H7 (cell line): ENCODE results near the gene CD247. TPM values are rescaled to one million over a fixed set of nuclear protein-coding genes. Genes with fewer than 3 reads are reported as not detected.

Experiments
- DNase-seq: peaks from one replicate; pipeline ENCODE4 v3.0.0; 2012
- H3K27me3 ChIP-seq: 2 replicates; pipeline ENCODE4 v1.6.0; 2011; ENCODE audit warnings: mild to moderate bottlenecking, low read length; ENCODE audit not compliant: control insufficient read depth, insufficient read depth
- H3K36me3 ChIP-seq: replicated peaks from 2 replicates; pipeline ENCODE4 v1.5.1; 2011; ENCODE audit warnings: low read length; ENCODE audit not compliant: control insufficient read depth, insufficient read depth
- H3K4me3 ChIP-seq: 2 replicates; pipeline ENCODE4 v1.5.1; 2011; ENCODE audit warnings: low read depth, mild to moderate bottlenecking, control low read depth, low read length, moderate library complexity; ENCODE audit not compliant: insufficient read depth
- total RNA-seq: library from RNA; depleted of rRNA; stranded (reverse); fragments of >200 nt; shearing (Covaris generic); gene quantifications from 2 replicates; pipeline ENCODE4 v1.2.3, GENCODE V29; 2014

Gene CD247
- total RNA-seq, 1 experiment from 2014 or later: 0.83 TPM

DNA sequence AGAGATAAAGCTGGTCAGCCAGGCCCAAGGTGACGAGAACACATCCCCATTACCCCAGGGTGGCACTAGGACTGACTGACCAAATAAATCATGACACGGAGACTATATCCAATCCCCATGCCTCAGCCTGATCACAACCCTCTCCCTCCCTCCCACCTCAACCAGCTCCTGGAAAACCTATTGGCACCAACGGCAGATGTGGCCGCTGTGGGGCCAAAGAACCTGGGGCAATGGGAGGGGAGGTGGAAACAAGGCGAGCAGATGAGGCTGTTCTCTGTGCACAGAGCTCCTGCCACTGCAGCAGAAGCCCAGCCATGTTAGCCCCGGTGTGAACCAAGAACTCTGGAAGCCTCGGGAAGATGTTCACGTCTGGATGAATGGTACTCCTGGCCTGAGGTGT is 77.6 kb downstream of the CD247 start:
- Histone ChIP-seq H3K36me3 (no peaks in the 10 kb centered on the region), H3K4me3 (no peak overlapping the region), H3K27me3 (peaks cover 37% of the 10 kb centered on the region)
- DNase-seq: no peak

DNA sequence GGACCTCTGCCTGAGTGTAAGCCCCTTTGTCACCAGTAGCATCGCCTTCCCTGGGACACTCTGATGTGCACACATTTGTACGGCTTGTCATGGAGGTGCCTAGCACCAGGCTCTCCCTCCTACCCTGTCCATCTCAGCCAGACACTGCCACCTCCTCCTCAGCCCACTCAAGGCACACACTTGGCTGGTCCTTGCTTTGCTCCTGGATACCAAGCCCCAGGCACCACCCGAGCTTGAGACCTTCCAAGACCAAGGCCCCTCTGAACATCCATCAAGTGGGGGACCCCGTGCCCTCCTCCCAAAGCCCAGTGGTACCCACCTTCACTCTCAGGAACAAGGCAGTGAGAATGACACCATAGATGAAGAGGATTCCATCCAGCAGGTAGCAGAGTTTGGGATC is 78.0 kb downstream of the CD247 start:
- no peak for DNase-seq

DNA sequence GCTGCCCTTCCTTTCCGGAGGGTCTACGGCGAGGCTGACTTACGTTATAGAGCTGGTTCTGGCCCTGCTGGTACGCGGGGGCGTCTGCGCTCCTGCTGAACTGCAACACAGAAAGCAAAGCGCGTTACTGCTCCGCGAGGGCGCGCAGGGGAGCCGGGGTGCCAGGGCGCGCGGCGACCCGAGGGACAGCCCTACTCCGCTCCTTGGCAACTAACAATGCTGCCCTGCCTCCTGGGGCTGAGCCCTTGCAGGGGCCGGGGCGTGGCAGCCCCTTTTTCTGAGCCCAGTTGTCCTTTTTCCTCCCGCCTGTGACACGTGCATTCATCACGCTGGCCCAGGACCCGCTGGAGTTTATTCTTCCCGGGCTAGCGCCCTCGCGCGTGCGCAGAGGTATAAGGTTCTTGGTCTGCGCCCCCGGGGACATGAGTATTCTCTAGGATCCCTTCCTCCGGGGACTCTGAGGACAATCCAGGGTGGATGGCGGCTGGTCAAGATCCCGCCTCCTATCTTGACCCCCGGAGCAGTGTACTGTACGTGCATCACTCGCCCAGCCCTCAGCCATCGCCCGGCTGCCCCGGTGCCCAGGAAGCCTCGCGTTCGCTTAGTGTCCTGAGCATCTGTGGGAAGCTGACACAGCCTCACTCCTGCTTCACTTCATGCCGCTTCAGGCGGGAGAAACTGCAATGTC is 78.9 kb downstream of the CD247 start:
- Histone ChIP-seq H3K4me3 (peak overlapping the region; percentile 47), H3K36me3 (no peaks in the 10 kb centered on the region), H3K27me3 (peaks cover 37% of the 10 kb centered on the region)
- DNase-seq: peak; percentile 92

More for the DNA sequence above, 78.0 kb downstream of the CD247 start:
- H3K36me3 ChIP-seq: no peaks in the 10 kb centered on the region
- peaks cover 37% of the 10 kb centered on the region for H3K27me3 ChIP-seq
- H3K4me3 ChIP-seq: no peak overlapping the region

DNA sequence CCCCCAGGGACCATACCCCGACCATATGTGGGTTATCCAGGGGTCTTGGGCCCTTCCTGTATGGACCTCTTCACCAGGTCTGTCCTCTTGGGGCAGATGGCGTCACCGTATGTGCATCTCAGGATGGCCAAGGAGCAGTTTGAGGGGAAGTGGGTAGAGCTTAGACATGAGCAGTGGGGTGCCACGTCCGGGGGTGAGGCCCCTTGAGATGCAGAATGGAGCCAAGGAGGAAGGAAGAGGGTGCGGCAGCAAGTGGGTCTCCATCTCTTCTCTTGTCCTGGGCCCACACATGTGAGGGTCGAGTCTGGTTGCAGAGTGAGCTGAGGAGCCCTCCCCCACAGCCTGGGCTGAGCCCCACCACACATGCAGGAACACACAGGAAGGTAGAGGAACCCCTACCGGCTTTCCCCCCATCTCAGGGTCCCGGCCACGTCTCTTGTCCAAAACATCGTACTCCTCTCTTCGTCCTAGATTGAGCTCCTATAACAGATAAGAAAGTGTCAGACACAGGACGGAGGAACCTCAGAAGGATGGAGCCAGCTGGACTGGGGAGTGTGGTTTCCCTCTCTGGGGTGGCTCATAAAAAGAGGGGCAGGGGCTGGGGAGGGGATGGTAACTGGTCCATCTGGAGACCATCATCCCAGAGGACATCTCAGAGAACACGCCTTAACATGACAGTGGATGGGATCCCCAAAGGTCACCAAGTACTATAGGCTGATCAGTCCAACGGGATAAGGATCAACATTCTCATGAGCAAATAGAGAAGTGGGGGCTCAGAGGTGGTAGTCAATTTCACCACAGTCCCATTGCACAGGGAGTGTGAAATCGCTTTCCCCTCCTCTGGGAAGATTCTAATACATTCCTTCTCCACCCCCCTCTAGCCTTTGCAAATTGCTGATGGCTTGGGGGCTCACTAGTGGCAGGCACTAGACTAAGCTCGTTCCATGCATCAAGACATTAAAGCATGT is 79.9 kb downstream of the CD247 start:
- Histone ChIP-seq H3K4me3 (peak overlapping the region; percentile 47; the same call in 1 of the 2 replicates), H3K27me3 (peaks cover 37% of the 10 kb centered on the region), H3K36me3 (no peaks in the 10 kb centered on the region)
- DNase-seq: no peak

DNA sequence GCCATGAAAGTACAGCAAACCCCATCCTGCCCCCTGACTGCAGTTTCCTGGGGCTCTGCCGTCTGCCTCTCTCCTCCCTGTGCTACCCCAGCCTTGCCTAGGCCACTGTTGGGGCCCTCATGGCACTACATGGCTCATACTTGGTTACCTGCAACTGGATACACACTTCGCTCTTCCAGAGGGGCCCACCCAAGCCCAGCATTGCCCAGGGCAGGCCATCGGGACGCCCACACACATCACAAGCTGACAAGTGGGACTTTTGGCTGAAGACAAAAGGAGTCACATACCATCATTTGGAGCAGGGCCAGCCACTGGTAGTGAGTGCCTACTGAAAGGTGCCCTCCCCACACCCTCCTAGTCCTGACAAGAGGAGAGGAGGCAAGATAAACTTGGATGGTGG is 82.8 kb downstream of the CD247 start:
- H3K27me3 ChIP-seq: peaks cover 29% of the 10 kb centered on the region
- H3K36me3 ChIP-seq: no peaks in the 10 kb centered on the region
- no peak overlapping the region for H3K4me3 ChIP-seq
- no peak for DNase-seq

DNA sequence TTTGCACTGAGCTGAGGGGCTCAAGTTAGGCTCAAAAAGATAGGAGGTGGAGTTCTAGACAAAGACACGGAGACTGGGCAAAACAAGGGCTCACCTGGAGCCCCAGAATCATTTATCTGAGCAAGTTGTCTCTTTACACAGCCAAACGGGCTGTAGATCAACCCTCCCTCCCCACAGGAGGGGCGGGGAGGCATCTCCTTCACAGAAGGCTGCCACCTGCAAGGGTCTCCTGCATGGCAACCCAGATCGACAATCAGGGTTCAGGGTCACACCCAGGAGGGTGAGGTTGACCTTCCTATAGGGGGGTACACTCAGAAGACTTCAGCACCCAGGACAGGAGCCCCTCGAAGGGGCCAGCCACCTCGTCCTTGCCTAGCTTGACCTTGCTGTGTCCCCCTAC is 84.0 kb downstream of the CD247 start:
- Histone ChIP-seq H3K36me3 (no peaks in the 10 kb centered on the region), H3K4me3 (no peak overlapping the region), H3K27me3 (peaks cover 18% of the 10 kb centered on the region)
- no peak for DNase-seq

DNA sequence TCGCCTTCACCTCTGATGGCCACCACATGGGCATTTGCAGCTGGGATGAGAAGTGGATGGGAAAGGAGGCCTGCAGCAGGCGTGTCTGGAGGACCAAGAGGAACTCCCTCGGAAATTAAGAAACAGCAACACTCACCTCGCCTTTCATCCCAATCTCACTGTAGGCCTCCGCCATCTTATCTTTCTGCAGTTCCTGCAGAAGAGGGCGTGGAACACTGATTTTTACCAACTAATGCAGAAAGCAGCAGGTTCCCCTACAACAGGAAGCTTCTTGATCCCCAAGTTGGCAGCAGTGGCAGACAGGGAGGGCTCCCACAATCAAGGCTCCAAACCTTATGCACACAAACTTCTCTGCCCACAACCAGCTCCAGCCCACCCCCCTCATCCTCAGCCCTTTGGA is 84.4 kb downstream of the CD247 start:
- Histone ChIP-seq H3K36me3 (no peaks in the 10 kb centered on the region), H3K4me3 (no peak overlapping the region), H3K27me3 (peaks cover 13% of the 10 kb centered on the region)
- DNase-seq: no peak

DNA sequence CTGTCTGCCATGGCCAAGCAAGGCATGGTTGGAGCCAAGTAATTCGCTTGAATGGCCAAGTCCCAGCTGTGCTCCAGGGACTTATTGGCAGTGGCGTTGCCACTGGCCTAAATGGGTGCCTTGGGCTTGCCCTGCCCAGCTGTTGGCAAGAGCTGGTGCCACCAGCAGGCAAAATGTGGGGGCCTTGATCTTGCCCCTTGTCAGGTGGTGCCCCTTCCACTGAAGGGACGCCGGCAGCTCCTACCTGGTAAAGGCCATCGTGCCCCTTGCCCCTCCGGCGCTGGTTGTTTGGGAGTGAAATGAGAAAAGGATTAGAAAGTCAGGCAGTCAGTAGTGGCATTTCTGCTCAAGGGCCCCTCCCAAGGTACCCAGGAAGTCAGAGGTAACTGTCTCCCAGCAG is 85.5 kb downstream of the CD247 start:
- H3K4me3 ChIP-seq: no peak overlapping the region
- H3K27me3 ChIP-seq: peaks cover 3% of the 10 kb centered on the region
- no peaks in the 10 kb centered on the region for H3K36me3 ChIP-seq
- DNase-seq: no peak

DNA sequence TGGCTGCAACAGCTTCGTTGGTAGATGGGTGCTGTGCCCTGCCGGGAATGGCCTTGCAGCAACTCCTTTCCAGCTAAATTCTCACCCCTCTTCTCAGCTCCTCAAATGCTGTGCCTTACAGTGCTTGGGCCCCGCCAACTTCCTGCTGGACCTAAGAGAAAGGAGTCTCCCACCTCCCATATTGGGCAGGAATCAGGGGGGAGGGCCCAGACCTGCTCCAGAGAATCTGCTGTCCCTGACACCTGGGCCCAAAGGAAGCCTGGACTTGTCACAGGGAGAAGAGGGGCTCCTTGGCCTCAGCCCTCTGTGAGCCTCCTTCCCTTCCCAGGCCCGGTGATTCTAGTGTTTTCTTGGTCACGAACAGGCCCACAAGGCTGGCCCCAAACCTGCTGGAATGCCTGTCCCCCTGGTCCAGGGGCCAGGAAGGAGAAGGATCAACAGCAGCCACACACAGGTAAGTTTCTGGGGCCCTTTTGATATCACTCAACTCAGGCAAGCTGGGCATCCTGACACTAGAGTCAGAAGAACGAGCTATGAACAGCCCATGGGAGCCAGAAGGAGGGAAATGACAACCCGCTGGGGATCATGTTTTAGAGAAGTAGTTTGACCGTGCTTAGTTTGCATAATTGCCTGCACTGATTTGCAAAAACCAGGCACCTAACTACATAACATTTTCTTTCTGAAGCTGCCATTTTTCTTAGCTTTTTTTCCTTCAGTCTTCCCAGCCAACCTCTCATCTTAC is 86.2 kb downstream of the CD247 start:
- no peak for DNase-seq
- H3K27me3 ChIP-seq: no peaks in the 10 kb centered on the region; the same call in 1 of the 2 replicates
- no peaks in the 10 kb centered on the region for H3K36me3 ChIP-seq
- H3K4me3 ChIP-seq: no peak overlapping the region

DNA sequence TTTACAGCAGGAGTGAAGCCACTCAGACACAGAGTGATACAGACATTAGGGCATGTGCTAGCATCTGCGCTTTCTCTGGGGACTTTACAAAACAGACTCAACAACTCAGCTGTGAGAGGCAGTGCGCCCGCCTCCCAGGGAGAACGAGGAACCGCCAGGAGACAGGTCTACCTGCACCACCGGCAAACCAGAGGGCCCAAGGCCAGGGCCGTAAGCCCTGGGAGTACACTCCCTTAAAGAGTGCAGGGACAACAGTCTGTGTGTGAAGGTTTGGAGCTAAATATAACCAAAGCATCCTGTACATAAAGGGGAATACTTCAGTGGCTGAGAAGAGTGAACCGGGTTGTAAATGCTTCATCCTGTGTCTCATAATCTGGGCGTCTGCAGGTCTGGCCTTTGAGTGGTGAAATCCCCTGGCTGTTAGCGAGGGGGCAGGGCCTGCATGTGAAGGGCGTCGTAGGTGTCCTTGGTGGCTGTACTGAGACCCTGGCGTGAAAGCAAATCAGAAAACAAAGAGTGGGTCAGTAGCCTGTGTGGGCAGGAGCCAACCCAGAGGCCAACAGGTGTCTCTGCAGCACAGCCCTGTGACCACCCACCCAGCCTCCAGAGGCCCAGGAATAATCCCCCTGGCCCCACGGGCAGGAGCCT is 86.9 kb downstream of the CD247 start:
- H3K27me3 ChIP-seq: no peaks in the 10 kb centered on the region; the same call in 1 of the 2 replicates
- H3K4me3 ChIP-seq: no peak overlapping the region
- no peaks in the 10 kb centered on the region for H3K36me3 ChIP-seq
- DNase-seq: peak; percentile 62

DNA sequence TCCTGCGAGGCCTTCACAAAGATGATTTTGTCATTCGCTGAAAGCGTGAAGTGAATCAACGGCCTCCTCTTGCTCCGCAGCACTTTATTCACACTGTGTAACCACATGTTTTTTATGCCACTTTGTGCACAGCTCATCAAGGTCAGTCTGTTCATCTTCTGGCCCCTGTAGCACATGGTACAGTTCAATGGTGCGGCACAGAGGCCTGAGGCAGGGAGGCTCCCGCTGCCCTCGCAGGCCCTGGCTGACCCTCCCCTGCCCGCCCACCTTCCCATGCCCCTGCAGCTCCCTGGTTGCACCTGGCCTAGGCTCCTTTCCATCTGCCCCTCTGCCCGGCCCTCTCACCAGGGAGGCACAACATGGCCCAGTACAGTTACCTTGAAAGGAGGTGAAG is 87.5 kb downstream of the CD247 start:
- H3K27me3 ChIP-seq: no peaks in the 10 kb centered on the region; the same call in 1 of the 2 replicates
- DNase-seq: peak; percentile 60
- H3K4me3 ChIP-seq: no peak overlapping the region
- no peaks in the 10 kb centered on the region for H3K36me3 ChIP-seq

DNA sequence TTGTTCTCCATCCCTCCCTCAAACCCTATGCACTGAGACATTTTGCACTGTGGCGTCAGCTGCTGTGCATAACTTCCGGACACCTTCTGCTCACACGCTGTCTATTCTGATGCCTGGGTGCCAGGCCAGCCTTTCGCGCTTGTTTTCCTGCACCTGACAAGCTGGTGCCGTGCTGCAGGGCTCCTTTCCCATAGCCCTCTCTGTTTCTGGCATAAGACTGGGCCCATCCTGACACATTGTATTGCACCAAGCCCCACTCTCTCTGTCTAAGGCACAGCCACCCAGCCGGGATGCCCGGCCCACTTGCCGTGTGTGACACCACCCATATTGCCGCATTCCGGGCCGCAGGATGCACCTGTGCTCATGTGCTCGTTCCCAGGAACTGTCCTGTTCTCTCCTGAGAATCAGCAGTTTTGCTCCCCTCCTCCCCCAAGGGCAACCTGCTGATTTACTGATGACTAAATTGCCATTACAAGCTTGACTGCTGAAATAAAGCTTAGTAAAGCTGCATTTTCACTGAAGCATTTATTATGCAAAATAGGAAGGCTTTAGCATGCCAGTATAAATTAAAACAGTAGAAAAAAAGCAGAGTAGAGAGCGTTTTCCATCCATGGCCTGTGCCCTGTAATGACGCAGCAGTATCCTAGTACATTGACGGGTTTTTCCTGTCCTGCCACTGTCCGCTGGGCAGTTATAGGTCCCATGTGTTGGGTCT is 88.0 kb downstream of the CD247 start:
- H3K4me3 ChIP-seq: no peak overlapping the region
- no peaks in the 10 kb centered on the region; the same call in 1 of the 2 replicates for H3K27me3 ChIP-seq
- DNase-seq: peak; percentile 75

DNA sequence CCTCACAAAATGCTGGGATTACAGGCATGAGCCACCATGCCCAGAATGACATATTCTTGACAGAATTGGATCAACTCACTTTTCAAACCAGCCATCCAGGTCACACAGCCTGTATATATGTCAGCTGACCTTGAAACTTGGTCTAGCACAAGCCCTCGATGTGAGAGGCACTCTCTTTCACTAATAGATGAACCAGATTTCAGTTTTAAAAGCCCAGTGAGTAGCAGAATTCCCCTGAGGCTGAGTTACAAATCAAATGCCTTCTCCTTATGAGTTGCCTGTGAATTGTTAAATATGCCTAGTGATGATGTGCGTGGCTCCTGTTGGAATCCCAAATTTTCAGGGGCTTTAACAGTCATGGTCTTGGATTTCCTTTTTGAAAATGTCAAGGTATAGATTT is 88.7 kb downstream of the CD247 start:
- no peaks in the 10 kb centered on the region; the same call in 1 of the 2 replicates for H3K36me3 ChIP-seq
- DNase-seq: no peak
- no peaks in the 10 kb centered on the region; the same call in 1 of the 2 replicates for H3K27me3 ChIP-seq
- no peak overlapping the region for H3K4me3 ChIP-seq

More for the DNA sequence above, 88.0 kb downstream of the CD247 start:
- H3K36me3 ChIP-seq: no peaks in the 10 kb centered on the region; the same call in 1 of the 2 replicates
